ENCODE measurements around the gene DNAJC28. TPM values are rescaled to one million over a fixed set of nuclear protein-coding genes. Genes with fewer than 3 reads are reported as not detected.
"Not testable (repeated sequence)": the region's sequence is repeated elsewhere in the genome, so short reads cannot be mapped to it uniquely, and the experiment has no call there.

The DNAJC28 gene
- 0.23 TPM in 1 of 2 replicates, not detected in the other for total RNA-seq

DNA sequence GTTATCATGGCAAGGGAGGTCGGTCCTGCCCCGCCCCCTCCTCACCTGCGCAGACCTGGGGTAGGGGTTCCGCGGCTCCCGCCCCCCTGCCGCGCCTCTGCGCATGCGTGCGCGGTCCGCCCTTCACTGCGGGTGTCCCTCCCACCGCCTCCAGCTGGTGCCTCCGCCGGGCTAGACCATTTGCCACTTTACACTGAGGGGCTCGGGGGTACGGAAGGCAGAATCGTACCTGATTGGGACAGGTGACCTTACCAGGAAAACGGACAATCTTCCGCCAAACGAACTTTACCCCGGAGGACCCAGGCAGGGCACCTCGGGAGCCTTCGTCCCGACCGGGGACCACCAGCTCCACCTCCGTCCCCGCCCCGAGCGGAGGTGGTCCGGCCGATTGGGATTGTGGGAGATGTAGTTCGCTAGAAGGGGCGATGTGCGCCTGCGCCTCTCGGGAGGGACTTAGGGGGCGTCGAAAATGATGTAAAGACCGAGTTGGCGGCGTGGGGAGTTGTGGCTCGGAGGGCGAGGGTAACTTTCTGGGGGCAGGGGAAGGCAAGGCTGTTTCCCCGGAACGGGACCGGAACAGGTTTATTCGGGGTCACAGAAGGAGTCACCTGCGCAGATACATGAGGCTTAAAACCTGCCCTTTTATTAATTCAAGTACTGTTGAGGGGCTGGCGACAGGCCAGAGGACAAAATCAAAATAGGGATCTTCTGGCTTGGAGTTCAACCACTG lies at the start of gene DNAJC28:
DNAJC28 (minus strand) TSS at position 344 of the 730 bp plus-strand sequence. CDS start 2,323 bp downstream, outside the sequence.
- intact Hi-C loops (cut with micrococcal nuclease), result loop anchor here (1.0 kb wide), 4 partner anchors 11 to 150 kb away; partner anchors contain the start of genes CRYZL1 and GART

- intact Hi-C loops (cut with micrococcal nuclease), result loop anchor here (5.0 kb wide), 3 partner anchors 159 to 929 kb away; partner anchors contain the start of gene CFAP298
Measured at GRCh38 chr21:33541105-33541711, 49.7 kb upstream of the DNAJC28 start.

- intact Hi-C loops (cut with micrococcal nuclease), result loop anchor here (5.0 kb wide), 3 partner anchors 158 to 928 kb away; partner anchors contain the start of gene CFAP298
Measured at GRCh38 chr21:33540711-33541104, 49.2 kb upstream of the DNAJC28 start.

- intact Hi-C loops (cut with micrococcal nuclease), result loop anchor here (5.0 kb wide), 3 partner anchors 157 to 927 kb away; partner anchors contain the start of gene CFAP298
Measured at GRCh38 chr21:33539616-33540015, 48.1 kb upstream of the DNAJC28 start.

- intact Hi-C loops (cut with micrococcal nuclease), result no loop called here
Measured at GRCh38 chr21:33537212-33537611, 45.7 kb upstream of the DNAJC28 start.

DNA sequence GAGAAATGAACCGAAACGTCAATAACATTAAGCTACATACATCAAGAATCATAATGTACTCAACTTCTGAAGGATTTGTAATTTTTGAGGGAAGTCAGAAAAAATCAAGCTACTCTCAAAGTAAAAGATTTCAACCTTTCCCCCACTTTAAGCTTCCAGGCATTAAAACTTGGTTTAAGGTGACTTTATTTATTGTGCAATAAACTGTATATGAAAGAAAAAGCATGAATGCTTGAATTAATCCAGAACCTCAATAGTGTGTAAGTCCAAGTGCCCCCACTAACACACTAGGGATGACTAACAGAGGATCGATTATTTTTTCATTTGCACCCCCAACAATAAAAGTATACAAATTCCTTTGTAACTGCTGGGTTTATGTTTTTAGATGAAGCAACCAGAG lies 39.5 kb upstream of the DNAJC28 start:
- intact Hi-C loops (cut with micrococcal nuclease), result no loop called here

DNA sequence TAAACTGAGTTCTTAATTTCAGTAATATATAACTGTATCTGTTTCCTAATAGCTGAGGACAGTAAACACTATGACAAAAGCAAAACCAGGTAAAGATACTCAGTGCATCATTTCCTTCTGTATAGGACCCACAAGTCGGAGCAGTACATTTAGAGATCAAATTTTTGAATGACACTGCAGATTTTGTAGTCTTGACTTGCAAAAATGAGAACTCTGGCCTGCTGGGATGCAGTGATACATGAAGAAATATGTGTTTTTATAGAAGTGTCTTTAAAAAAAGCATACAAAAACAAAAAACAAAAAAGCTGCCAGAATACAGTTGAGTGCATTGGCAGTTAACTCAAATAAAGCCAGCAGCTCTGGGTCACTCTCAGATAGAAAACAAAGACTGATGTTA lies 31.4 kb upstream of the DNAJC28 start:
- intact Hi-C loops (cut with micrococcal nuclease), result no loop called here

DNA sequence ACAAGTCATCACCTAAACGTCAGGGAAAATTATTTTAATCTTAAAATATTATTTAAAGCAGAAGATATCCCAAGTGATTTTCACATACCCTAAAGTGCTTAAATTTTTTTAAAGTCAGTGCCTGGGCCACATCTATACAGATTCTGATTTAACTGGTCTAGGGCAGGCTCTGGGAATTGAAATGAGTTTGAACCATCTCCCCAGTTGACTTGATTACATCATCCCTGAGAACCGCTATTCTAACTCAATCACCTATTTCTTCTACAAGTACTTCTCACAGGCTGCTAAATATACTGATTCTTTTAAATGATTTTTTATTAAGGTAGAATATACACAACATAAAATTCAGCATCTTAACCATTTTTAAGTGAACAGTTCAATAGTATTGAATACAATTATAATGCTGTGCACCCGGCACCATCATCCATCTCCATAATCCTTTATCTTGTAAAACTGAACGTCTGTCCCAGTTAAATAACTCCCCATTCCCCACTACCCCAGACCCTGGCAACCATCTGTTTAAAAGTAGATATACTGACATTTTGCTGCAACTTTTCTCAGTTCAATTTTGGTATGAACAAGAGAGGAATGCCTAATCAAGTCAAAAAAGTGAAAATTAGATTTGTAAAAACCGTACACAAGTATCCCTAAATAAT lies 30.9 kb upstream of the DNAJC28 start:
- intact Hi-C loops (cut with micrococcal nuclease), result no loop called here

GRCh38 chr21:33518899-33519298 lies 27.4 kb upstream of the DNAJC28 start:
- intact Hi-C loops (cut with micrococcal nuclease), result no loop called here

GRCh38 chr21:33514229-33514628 lies 22.7 kb upstream of the DNAJC28 start:
- intact Hi-C loops (cut with micrococcal nuclease), result no loop called here

- intact Hi-C loops (cut with micrococcal nuclease), result no loop called here
Measured at GRCh38 chr21:33512481-33512880, 21.0 kb upstream of the DNAJC28 start.

DNA sequence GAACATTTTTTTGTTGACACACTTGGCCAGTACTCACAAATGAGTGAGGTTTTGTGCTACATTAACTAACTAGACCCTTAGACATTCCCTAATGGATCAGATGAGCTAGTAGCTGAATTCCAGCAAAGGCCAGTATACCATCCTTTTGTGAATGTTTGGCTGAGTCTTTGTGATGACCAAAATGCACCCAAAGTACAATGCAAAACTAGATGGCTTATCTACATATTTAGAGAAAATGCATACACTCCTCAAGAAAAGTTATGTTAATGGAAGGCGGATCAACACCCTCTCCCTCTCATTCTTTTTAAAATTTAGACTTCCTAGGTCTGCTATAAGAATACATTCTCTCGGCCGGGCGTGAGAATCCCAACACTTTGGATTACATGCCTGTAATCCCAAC lies 20.1 kb upstream of the DNAJC28 start:
- intact Hi-C loops (cut with micrococcal nuclease), result no loop called here

GRCh38 chr21:33510826-33511225 lies 19.3 kb upstream of the DNAJC28 start:
- intact Hi-C loops (cut with micrococcal nuclease), result no loop called here

- intact Hi-C loops (cut with micrococcal nuclease), result not testable (repeated sequence)
Measured at GRCh38 chr21:33507003-33507402, 15.5 kb upstream of the DNAJC28 start.

DNA sequence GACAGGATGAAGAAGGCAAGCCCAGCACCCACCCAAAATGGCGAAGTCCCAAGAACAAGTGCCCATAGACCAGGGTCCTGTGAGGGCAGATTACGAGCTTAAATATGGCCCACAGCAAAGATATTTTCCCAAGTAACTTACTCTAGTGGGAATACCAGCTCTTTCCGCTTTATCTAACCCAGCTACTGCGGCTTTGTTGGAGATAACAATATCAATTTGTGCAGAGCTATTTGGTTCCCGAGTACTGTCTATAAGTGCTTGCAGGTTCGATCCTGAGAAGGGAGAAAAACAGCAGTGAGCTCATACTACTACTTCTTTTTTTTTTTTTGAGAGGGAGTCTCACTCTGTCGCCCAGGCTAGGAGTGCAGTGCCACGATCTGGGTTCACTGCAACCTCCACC lies 14.3 kb upstream of the DNAJC28 start:
- intact Hi-C loops (cut with micrococcal nuclease), result no loop called here

DNA sequence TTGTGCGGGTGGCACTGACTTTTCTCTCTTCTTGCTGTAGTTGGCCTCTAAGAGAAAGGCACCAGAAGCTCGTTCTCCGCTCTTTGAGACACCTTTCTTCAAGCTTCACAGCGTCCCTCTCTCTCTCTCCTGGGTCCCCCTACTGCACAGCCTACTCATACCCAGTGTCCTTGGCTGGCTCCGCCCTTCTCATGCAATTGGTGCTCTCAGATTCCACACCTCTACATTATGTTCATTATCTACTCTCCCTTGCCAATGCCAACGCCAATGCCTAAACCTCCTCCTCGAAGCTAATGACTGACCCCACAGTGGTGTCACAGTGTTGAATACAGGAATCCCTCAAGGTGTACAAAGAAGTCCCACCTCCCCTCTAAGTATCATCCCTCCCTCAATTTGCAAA lies 4.8 kb upstream of the DNAJC28 start:
- intact Hi-C loops (cut with micrococcal nuclease), result no loop called here

DNA sequence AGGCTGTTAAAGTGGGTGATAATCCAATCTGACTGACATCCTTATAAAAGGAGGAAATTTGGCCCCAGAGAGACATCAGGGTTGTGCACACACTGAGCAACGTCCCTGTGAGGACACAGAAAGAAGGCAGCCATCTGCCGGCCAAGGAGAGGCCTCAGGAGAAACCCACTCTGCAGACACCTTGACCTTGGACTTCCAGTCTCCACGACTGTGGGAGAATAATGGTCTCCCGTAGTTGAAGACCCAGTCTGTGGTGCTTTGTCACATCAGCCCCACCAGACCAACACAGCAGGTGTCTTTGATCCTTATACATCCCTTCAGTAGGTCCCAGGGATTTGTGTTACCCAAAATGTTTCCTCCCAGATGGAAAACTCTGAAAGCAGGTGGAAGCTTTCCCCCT lies 4.2 kb upstream of the DNAJC28 start:
- intact Hi-C loops (cut with micrococcal nuclease), result no loop called here

- intact Hi-C loops (cut with micrococcal nuclease), result no loop called here
Measured at GRCh38 chr21:33493756-33494155, 2.2 kb upstream of the DNAJC28 start.

GRCh38 chr21:33492571-33492970 lies 1.1 kb upstream of the DNAJC28 start:
- intact Hi-C loops (cut with micrococcal nuclease), result no loop called here

GRCh38 chr21:33490991-33491372 lies 534 bp downstream of the DNAJC28 start:
- intact Hi-C loops (cut with micrococcal nuclease), result loop anchor here (1.0 kb wide), 4 partner anchors 11 to 150 kb away; partner anchors contain the start of genes CRYZL1 and GART

DNA sequence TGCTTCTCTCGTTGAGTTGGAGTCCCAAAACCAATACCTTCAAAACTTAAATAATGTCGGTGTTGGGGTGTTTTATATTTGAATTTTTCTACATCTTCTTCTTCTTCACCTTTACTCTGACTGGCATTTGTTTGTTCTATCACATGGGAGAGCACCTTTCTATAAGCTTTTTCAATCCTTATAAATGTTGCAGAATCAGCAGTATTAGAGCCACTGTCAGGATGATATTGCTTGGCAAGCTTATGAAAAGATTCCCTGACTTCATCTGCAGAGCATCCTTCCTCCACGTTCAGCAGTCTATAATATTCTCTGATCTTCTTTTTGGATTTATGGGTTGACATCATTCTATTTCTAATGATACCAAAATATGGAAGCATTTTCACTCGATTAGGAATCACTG lies 2.6 kb downstream of the DNAJC28 start:
- intact Hi-C loops (cut with micrococcal nuclease), result no loop called here

- intact Hi-C loops (cut with micrococcal nuclease), result no loop called here
Measured at GRCh38 chr21:33487996-33488395, 3.5 kb downstream of the DNAJC28 start.
